ENCODE results near the gene NFYB.

DNA sequence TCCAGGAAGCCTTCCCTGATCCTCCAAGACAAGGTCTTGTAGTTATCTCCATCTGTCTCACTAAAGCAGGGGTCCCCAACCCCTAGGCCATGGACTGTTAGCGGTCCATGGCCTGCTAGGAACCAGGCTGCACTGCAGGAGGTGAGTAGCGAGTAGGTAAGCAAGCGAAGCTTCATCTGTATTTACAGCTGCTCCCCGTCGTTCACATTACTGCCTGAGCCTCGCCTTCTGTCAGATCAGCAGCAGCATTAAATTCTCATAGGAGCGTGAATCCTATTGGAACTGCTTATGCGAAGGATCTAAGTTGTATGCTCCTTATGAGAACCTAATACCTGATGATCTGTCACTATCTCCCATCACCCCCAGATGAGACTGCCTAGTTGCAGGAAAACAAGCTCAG lies 12.4 kb upstream of the NFYB start:
- TF ChIP-seq, protein P1, sequence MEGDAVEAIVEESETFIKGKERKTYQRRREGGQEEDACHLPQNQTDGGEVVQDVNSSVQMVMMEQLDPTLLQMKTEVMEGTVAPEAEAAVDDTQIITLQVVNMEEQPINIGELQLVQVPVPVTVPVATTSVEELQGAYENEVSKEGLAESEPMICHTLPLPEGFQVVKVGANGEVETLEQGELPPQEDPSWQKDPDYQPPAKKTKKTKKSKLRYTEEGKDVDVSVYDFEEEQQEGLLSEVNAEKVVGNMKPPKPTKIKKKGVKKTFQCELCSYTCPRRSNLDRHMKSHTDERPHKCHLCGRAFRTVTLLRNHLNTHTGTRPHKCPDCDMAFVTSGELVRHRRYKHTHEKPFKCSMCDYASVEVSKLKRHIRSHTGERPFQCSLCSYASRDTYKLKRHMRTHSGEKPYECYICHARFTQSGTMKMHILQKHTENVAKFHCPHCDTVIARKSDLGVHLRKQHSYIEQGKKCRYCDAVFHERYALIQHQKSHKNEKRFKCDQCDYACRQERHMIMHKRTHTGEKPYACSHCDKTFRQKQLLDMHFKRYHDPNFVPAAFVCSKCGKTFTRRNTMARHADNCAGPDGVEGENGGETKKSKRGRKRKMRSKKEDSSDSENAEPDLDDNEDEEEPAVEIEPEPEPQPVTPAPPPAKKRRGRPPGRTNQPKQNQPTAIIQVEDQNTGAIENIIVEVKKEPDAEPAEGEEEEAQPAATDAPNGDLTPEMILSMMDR (conservative IDR thresholded peaks at IDR 0.05), result no peak
- no peak for TF ChIP-seq EZH2 (IDR thresholded peaks at IDR 0.05; ENCODE audit: low read depth)

Measured in PC-9 (cell line).